HUDEP-2 (cell line): ENCODE data around the gene HIGD2B.
"Not testable (repeated sequence)": the region's sequence is repeated elsewhere in the genome, so short reads cannot be mapped to it uniquely, and the experiment has no call there.

Source experiments
- DNase-seq, 76 experiments: peaks; one replicate each; lab custom pipeline; 2025; ENCODE audit not compliant: unreplicated experiment in 76 of 76; lab: John Stamatoyannopoulos, UW

The HIGD2B gene

DNA sequence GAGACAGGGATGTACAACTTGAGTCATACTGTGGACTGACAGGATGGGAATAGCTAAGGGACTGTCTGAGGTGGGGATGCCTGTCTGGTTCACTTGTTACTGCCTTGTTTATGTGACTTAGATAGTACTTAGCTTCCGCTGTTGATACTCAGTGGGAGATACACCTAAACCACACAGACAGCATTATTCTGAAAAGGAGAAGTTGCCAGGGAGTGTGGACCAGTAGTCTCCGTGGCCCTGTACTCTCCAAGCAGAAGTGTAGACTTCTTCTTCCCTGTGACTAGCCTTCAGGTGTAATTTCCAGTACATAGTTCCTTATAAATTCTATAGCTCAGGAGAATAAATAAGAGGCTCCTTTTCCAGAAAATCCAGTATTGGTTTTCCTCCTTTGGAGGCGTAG lies 5.1 kb downstream of the HIGD2B start:
- DNase-seq: no peak

DNA sequence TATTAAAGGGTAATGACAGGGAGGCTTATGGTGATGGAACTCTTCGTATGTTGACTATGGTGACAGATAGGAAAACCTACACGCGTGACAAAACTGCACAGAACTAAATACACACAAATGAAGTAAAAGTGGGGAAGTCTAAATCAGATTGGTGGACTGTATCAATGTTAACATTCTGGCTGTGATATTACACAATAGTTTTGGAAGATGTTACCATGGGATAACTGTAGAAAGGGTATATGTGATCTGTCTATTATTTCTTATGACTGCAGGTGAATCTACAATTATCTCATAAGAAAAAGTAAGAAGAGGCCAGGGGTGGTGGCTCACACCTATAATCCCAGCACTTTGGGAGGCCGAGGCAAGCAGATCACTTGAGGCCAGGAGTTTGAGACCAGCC lies 9.1 kb downstream of the HIGD2B start:
- DNase-seq: no peak

DNA sequence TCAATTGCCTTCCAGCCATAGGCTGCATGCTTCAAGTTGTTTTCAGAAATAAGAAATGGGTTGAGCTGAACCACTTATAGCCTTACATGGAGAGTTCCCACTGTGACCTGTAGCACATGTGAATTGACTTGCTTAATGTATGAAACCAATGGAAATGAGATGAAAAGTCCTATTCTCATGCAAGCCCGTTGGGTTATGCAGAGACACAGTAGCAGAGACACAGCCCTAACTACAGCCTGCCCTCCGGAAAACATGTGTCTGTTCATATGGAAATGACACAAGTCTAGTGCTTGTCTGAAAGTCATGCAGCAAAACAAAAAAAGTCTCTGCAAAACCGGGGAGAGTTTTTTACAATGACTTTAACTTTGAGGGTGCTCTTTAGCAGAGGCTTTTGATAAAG lies 14.5 kb downstream of the HIGD2B start:
- DNase-seq: no peak

DNA sequence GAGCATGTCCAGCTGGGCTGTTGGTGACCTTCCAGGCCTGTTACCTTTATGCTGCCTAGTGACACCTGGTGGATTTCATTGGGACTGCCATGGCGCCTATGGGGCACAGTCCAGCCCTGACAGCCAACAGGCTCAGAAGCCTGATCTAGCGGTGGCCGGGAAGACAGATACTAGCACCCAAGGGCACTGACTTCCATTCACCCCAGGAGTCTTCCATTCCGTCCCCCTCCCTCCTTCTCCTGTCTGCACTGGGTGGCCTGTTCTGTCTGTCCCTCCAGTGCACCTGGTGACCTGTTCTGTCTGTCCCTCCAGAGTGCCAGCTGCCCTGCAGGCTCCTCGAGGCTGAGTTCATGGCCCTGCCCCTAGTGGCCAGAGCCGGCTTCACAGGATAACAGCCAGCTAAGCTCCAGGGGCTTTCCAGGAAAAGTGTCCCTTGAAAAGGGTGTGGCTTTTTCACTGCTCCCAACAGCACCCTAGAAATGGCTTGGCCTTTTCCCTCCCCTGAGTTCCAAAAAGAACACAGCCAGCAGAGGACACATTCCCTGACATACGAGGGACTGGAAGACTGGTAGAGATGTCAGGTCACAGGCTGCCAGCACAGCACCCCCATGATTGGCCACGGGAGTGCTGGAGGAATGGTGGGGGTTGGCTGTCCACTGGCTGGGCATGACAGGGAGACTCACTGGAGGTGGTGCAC lies 15.2 kb downstream of the HIGD2B start:
- DNase-seq: not testable (repeated sequence)

DNA sequence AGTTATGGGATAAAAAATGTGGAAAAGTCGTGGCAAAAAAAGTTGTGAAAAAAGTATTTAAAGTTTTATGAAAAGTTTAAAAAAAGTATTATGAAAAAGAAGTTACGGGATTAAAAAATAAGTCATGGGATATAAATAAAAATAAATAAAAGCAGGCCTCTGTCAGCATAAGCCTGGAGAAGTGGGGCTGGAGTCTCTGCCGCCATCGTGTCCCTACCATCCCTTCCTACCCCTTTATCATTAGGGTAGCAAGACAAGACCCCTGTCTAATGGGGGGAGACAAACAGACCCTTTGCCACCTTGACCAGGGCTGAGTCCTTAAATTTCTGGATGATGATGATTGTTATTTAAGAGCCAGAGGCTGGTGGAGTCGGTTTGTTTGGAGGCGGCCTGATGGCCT lies 16.2 kb downstream of the HIGD2B start:
- DNase-seq: not testable (repeated sequence)

DNA sequence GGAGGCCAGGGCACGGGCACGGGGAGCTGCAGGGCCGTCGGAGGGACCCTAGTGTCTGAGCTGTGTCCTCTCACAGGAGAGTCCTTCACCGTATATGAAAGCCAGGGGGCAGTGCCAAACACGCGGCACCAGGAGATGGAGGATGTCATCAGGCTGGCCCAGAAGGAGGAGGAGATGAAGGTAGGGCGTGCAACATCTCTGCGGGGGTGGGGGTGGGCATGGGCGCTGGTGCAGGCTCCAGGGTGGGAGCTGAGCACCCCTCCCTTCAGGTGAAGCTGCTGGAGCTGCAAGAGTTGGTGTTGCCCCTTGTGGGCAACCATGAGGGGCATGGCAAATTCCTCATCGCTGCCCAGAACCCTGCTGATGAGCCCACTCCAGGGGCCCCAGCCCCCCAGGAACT lies 20.3 kb downstream of the HIGD2B start:
- DNase-seq: not testable (repeated sequence)

DNA sequence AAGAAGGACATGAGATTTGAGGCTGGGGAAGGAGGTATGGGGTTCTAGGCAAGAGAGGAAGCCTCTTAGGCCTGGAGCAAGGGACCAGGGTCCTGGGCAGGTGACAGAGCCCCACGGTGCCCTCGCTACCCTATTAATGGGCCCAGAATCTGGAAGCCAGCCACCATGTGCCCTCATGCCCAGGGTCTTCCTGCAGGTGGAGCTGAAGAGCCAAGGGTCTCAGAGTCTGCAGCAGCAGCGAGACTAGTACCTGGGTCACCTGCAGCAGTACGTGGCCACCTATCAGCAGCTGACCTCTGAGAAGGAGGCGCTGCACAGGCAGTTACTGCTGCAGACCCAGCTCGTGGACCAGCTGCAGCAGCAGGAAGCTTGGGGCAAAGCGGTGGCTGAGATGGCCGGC lies 22.1 kb downstream of the HIGD2B start:
- not testable (repeated sequence) for DNase-seq

DNA sequence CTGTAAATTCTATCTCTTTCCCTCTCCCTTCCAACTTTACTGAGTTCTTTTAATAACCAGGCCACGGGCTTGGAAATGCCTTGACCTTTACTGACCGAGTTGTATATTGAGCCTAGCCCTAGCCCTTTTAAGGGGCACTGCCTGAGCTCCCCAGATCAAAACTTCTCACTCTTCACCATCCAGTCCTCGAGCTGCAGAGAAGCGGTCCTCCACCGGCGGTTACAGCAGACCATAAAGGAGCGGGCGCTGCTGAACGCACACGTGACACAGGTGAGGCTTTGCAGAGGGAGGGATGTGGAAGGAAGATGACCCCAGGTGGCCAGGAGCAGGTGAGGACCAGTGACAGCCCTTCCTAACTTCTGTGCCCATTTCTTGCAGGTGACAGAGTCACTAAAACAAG lies 24.9 kb downstream of the HIGD2B start:
- DNase-seq: not testable (repeated sequence)

DNA sequence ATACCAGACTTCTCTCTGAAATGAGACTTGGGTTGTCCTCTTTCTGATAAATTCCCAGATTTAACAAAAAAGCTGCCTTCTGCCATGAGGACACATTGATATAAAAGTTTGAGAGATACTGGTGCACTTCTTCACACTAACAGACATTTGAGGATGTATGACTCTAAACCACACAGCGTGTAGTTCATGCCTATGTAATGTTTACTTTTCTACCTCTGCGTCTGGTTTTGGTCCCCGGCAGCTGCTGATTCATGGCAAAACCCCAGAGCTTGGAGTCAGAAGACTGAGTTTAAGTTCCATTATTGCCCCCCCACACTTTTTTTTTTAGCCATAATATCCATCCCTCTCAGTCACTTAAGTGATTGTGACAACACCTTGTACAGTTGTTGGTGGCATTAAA lies 30.0 kb downstream of the HIGD2B start:
- not testable (repeated sequence) for DNase-seq

DNA sequence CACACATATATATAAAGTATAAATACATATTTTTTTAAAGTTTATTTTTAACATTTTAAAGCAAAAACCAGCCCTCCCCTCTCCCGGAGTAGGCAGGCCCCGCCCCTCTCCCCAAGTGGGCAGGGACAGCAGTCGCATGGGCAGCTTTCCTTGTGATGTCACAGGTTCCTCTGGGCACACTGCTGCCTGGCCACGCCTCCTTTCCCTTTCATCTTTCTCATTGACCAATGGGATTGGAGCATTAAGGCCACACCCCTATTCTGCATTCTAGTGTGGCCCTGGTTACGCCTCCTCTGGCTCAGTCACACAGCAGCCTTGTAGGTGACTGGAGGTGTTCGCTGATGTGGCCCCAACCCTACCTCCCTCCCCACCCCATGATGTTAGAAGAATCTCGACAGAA lies 31.6 kb downstream of the HIGD2B start, which contains the start of gene GOLGA6B:
Gene GOLGA6B, plus strand, starts transcription at position 301 of the 400 bp plus-strand sequence. Its CDS starts 41 bp downstream, at position 342.
- DNase-seq: not testable (repeated sequence)

DNA sequence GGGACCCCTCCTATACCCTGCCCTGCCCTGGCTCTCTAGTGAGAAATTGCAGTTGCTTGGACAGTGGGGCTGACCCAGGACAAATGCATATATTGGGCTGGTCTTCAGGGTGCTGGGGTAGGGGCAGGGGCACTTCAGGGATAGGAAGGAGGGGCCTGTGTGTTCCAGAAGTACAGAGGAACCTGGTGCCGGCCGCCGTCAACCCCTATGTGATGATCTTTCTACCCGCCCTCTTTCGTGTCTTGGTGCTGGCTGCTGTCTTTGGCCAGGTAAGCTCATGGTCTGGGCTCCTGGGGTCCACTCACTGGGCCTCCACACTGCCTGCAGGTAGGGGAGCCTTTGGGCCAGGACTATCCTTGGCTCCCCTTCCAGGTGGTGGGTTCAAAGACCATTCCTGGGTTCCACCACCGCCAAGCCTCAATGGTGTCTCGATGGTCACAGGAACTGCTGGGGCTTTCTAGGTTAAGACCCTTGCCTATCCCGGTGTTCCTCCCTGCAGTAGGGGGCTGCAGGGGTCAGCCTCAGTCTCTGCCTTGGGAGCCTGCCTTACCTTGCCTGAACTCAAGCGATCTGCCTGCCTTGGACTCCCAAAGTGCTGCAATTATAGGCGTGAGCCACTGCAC lies 37.2 kb downstream of the HIGD2B start:
- DNase-seq: not testable (repeated sequence)

DNA sequence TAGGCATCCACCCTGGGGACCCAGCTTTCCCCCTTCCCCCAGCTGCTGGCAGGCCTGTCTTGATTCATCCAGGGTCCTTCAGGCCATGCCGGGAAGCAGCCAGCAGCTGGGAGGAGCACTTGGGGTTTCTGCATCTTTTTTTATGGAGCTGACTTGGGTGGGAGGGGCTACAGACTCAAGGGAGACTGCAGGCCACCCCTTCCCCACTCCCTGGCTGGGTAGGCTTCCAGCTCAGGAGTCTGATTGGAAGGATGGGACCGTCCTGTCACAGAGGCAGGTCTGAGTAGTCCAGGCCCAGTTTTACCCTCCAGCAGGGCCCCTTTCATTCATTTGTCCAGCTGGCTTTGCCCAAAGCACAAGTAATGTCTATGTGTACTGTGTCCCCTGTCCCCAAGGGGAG lies 43.7 kb downstream of the HIGD2B start:
- not testable (repeated sequence) for DNase-seq

DNA sequence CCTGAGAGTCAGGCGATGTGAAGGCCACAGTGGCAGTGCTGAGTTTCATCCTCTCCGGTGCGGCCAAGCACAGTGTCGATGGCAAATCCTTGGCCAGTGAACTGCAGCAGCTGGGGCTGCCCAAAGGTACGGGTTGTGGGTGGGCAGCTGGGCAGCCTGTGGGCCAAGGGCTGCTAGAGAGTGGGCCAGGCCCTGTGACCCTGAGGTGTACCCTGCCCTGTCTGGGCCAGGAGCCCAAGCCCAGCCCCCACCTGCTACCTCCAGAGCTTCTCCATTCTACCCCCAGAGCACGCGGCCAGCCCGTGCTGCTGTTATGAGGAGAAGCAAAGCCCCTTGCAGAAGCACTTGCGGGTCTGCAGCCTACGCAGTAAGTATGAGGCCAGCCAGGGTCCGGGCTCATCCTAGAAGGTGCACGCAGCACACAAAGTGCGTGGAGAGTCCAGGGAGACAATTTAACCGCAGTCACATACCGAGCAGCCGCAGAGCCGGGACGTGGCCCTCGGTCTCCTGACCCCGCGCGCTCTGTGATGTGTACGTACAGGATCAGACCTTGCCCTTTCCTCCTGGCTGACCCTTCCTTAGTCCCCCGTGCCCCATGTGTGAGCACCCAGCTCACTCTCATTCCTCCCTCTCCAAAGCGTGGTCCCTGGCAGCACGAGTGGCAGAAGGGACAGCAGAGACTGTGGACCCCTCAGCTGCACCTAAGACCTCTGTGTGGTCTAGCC lies 46.1 kb downstream of the HIGD2B start:
- not testable (repeated sequence) for DNase-seq

DNA sequence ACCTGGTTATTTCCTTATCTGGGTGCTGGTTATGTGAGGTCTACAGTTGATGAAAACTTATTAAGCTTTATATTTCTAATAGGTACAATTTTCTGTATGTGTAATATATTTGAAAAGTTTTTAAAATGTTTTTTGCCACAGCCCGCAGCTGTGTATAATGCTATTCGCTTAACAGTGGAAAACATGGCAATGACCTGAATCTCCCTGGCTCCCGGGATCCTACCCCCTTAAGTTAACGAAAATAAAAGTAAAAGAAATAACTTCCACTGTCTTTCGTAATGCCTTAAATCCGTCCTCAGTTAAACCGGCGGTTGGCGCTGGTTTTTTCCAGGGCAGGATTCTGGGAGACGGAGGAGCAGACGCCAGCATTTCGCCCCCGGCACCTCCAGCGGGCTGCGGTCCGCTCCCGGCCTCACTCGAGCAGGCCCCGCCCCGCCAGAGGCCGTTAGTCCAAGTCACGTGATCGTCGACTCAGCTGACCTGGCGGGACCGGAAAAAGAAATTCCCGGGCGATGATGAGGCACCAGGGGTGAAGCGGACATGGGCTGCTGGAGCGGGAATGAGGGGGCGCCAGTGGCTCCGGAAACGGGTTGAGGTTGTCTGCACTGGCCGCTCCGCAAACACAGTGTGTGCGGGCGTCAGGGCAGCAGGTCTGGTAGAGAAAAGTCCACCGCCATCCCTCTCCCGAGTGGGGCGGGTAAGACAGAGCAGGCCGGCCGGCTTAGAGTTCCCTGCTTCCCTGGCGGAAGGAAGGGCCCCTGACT lies 49.3 kb downstream of the HIGD2B start:
- not testable (repeated sequence) for DNase-seq

DNA sequence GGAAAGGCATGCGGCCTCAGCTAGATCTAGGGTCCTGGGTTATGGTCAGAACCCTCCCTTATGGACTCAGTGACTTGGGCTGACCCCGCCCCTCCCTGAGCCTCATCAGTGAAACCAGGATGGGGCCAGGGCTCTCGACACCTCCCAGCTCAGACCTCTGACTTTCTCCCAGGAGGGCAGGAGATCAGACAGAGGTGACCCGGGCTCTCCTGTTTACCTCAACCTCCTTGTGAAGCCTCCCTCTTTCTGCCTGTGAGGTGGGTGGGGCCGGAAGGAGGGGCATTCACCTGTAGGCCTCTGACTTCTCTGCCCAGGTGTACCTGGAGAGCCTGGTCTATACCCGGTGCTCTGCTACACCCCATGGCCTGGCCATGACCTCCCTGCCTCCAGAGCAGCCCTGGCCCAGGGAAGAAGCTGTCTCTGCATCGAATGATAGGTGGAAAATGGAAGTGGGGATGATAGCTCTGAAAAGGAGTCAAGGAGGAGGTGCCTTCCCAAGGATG lies 56.9 kb downstream of the HIGD2B start:
- DNase-seq: not testable (repeated sequence)

DNA sequence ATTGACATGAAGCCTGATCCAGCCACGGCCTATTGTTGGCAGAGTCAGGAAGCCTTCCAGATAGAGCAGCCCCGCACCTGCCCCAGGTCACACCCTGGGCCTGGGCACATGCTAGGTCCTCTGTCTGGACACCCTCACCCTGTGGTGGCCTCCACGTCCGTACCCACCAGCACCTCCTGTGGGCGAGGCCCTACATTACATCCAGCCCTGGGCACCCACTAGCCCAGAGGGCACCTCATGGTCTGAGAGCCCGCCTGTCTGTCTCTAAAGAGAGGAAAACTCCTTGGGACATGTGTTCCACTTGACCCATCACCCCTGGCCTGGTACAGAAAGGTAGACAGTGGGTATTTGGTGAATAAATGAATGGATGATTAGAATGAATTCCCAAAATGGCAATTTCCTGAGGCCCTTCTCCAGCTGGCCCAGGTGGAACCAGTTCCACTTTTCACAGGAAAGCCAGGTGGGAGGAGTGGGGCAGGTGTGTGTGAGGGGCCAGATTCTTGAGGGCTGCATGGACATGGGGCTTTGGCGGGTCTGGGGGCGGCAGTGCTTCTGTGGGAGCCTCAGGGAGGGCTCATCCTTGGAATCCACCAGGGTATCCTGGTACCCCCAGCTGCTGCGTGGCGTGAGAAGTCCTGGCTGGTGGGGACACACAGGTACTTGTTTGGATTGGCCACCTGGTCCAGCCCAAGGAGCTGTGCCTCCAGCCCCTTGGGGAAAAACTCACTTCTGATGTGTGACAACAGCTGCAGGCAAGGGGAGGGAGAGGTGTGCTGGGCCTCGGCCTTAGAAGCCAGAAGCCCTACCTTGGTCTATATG lies 57.5 kb downstream of the HIGD2B start:
- DNase-seq: peak in 18 of 76 experiments; percentile 0 to 34 (median 6)

DNA sequence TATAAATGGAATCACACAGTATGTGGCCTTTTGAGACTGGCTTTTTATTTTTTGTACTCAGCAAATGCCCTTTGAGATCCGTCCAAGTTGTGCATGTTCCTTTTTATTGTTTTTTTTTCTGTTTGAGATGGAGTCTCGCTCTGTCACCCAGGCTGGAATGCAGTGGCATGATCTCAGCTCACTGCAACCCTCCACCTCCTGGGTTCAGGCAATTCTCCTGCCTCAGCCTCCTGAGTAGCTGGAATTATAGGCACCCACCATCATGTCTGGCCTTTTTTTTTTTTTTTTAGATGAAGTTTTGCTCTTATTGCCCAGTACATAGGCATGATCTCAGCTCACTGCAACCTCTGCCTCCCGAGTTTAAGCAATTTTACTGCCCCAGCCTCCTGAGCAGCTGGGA lies 59.8 kb downstream of the HIGD2B start:
- not testable (repeated sequence) for DNase-seq
